OCI-LY1 (cell line): Measurements from ENCODE around the gene TMTC4.

ENCODE experiments used
- EZH2 ChIP-seq: fragments of 200-600 bp; sonication (generic), shearing (Covaris generic); IDR thresholded peaks from 2 replicates; pipeline ENCODE4 v1.8.0; 2017; ENCODE audit warnings: borderline replicate concordance, mixed run types, mild to moderate bottlenecking, antibody characterized with exemption, low read length, moderate library complexity, mixed read lengths
- TF ChIP-seq, protein P1 (sequence below): fragments of 200-600 bp; sonication (generic), shearing (Covaris generic); IDR thresholded peaks from 2 replicates; pipeline ENCODE4 v1.5.1; 2017; ENCODE audit warnings: mild to moderate bottlenecking, antibody characterized with exemption, low read length, moderate library complexity, mixed read lengths

GRCh38 chr13:100659578-100659977 is 15.0 kb downstream of the TMTC4 start:
- TF ChIP-seq, protein P1, sequence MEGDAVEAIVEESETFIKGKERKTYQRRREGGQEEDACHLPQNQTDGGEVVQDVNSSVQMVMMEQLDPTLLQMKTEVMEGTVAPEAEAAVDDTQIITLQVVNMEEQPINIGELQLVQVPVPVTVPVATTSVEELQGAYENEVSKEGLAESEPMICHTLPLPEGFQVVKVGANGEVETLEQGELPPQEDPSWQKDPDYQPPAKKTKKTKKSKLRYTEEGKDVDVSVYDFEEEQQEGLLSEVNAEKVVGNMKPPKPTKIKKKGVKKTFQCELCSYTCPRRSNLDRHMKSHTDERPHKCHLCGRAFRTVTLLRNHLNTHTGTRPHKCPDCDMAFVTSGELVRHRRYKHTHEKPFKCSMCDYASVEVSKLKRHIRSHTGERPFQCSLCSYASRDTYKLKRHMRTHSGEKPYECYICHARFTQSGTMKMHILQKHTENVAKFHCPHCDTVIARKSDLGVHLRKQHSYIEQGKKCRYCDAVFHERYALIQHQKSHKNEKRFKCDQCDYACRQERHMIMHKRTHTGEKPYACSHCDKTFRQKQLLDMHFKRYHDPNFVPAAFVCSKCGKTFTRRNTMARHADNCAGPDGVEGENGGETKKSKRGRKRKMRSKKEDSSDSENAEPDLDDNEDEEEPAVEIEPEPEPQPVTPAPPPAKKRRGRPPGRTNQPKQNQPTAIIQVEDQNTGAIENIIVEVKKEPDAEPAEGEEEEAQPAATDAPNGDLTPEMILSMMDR, result no peak
- TF ChIP-seq EZH2, result no peak
